GM23248 (cell line): ENCODE measurements around the gene TKT.

Experiments used
- EZH2 ChIP-seq: fragments of 200-600 bp; sonication (generic); IDR thresholded peaks from 2 replicates; pipeline ENCODE4 v1.6.1; 2018; ENCODE audit warnings: antibody characterized with exemption, mild to moderate bottlenecking; ENCODE audit not compliant: insufficient read depth, poor library complexity, severe bottlenecking
- EZH2phosphoT487 ChIP-seq: fragments of 200-600 bp; sonication (generic); IDR thresholded peaks from 2 replicates; pipeline ENCODE4 v1.6.1; 2018; ENCODE audit warnings: antibody characterized with exemption, moderate library complexity, mild to moderate bottlenecking, low read depth; ENCODE audit not compliant: insufficient read depth

GRCh38 chr3:53243165-53243564 is 12.7 kb downstream of the TKT start:
- TF ChIP-seq EZH2phosphoT487 (no peak), EZH2 (no peak)
